Panc1 (cell line): ENCODE measurements around the gene DNAJC18. TPM values are rescaled to one million over a fixed set of nuclear protein-coding genes. Genes with fewer than 3 reads are reported as not detected.
"Not testable (repeated sequence)": the region's sequence is repeated elsewhere in the genome, so short reads cannot be mapped to it uniquely, and the experiment has no call there.

Experiments
- ATAC-seq: fragments of 200-7000 bp; cut with Tn5 transposase; 2 replicates; pipeline ENCODE4 v1.9.1; 2020; ENCODE audit warnings: mild to moderate bottlenecking, moderate library complexity
- BruUV-seq: library from RNA; stranded (reverse); fragments of 400-500 nt; replicated peaks from 2 replicates; lab custom pipeline; 2021; lab: Mats Ljungman, UMichigan
- CTCF ChIA-PET: fragments of 300-600 bp; sonication (Branson Sonifier 250); formaldehyde crosslinking; loops from one replicate; lab custom pipeline; 2022; ENCODE audit warnings: antibody characterized with exemption; lab: Charles Lee
- POLR2A ChIA-PET: fragments of 300-600 bp; sonication (Branson Sonifier 250); formaldehyde crosslinking; loops from one replicate; lab custom pipeline; 2022; ENCODE audit warnings: antibody characterized with exemption; lab: Charles Lee
- DNase-seq: peaks from one replicate; pipeline ENCODE4 v3.0.0-alpha.2; 2010; ENCODE audit warnings: low read depth, low spot score
- H3K27ac ChIP-seq: 2 replicates; pipeline ENCODE4 v1.5.1; 2011; ENCODE audit warnings: mild to moderate bottlenecking, low read length, inconsistent platforms
- H3K27me3 ChIP-seq: fragments of 200-500 bp; sonication (Bioruptor generic); 2 replicates; pipeline ENCODE4 v1.6.0; 2014; ENCODE audit warnings: low read length, inconsistent platforms; ENCODE audit not compliant: control insufficient read depth, insufficient read depth
- H3K36me3 ChIP-seq: fragments of 200-500 bp; sonication (Bioruptor generic); 2 replicates; pipeline ENCODE4 v1.5.1; 2014; ENCODE audit warnings: inconsistent platforms, mild to moderate bottlenecking, low read length, moderate library complexity; ENCODE audit not compliant: control insufficient read depth, insufficient read depth
- H3K4me1 ChIP-seq: 2 replicates; pipeline ENCODE4 v1.5.1; 2011; ENCODE audit warnings: inconsistent platforms, mild to moderate bottlenecking, low read length, moderate library complexity; ENCODE audit not compliant: control insufficient read depth, insufficient read depth
- H3K4me3 ChIP-seq, 2 experiments: 2 replicates each; pipeline ENCODE4 v1.5.1; 2011 to 2012; ENCODE audit warnings: low read depth in 2 of 2, low read length in 2 of 2, mild to moderate bottlenecking in 2 of 2, inconsistent platforms in 1 of 2, moderate library complexity in 1 of 2
- H3K9me3 ChIP-seq: fragments of 200-500 bp; sonication (Bioruptor generic); 2 replicates; pipeline ENCODE4 v1.5.1; 2014; ENCODE audit warnings: low read depth, mild to moderate bottlenecking, inconsistent platforms, low read length, moderate library complexity; ENCODE audit not compliant: control insufficient read depth, insufficient read depth
- POLR2AphosphoS5 ChIP-seq: IDR thresholded peaks from 2 replicates; pipeline ENCODE4 v1.6.1; 2012; ENCODE audit warnings: mild to moderate bottlenecking, low read depth, low read length, moderate library complexity
- REST ChIP-seq, 2 experiments: IDR thresholded peaks; 2 replicates each; pipeline ENCODE4 v1.6.1; 2011 to 2012; ENCODE audit warnings: low read depth in 2 of 2, control low read depth in 1 of 2, low read length in 1 of 2, mild to moderate bottlenecking in 1 of 2, moderate library complexity in 1 of 2; ENCODE audit not compliant: insufficient read depth in 1 of 2
- SIN3A ChIP-seq: IDR thresholded peaks from 2 replicates; pipeline ENCODE4 v1.6.1; 2012; ENCODE audit warnings: low read depth, mild to moderate bottlenecking, low read length, moderate library complexity, borderline replicate concordance; ENCODE audit not compliant: insufficient read depth
- TCF7L2 ChIP-seq: IDR thresholded peaks from 2 replicates; pipeline ENCODE4 v1.6.1; 2011; ENCODE audit warnings: mild to moderate bottlenecking, low read depth, low read length, inconsistent platforms
- in situ Hi-C: cut with HindIII; loops from 2 replicates; pipeline ENCODE4 v1.10.0; 2016; ENCODE audit warnings: low sequenced_read_pairs, low pct_unique_long_range_greater_than_20kb
- intact Hi-C: fragments of 100-400 bp; cut with micrococcal nuclease; formaldehyde crosslinking; loops from one replicate; pipeline ENCODE4 v1.10.0; 2022; ENCODE audit not compliant: unreplicated experiment
- total RNA-seq: library from RNA; stranded (reverse); gene quantifications from one replicate; pipeline ENCODE4 v1.2.1, GENCODE V29; 2021; ENCODE audit not compliant: unreplicated experiment
- TF ChIP-seq, protein P1 (sequence below): fragments of 450-650 bp; IDR thresholded peaks from 2 replicates; pipeline ENCODE4 v1.5.1; 2017; ENCODE audit warnings: mild to moderate bottlenecking

The DNAJC18 gene
- total RNA-seq, 1 experiment from 2014 or later: 8.8 TPM

DNA sequence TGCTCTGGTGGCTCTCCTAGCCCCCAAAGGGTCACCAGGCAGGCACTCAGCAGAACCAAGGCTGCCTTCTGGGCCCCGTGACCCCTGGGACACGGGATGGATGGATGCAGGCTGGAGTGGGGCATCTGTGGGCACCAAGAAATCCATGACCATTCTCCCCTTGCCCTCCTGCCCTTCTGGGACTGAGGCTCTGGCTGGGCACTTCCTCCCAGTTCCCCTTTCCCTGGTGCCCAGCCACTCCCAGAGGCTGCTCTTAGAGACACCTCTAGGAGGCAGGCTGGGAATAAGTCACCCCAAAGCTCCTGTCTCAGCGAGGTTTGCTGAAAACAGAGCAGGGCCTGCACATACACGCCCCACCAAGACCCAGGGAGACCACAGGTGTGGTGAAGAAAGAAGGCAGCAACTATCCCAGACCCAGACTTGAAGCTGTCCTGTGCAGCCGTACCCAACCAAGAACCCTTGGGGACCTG, 42.3 kb upstream of the DNAJC18 start:
- no TSS peak for BruUV-seq
- peaks cover 16% of the 10 kb centered on the region for H3K4me1 ChIP-seq
- DNase-seq: no peak
- peak overlapping the region; percentile 90 for H3K27ac ChIP-seq
- TF ChIP-seq, protein P1, sequence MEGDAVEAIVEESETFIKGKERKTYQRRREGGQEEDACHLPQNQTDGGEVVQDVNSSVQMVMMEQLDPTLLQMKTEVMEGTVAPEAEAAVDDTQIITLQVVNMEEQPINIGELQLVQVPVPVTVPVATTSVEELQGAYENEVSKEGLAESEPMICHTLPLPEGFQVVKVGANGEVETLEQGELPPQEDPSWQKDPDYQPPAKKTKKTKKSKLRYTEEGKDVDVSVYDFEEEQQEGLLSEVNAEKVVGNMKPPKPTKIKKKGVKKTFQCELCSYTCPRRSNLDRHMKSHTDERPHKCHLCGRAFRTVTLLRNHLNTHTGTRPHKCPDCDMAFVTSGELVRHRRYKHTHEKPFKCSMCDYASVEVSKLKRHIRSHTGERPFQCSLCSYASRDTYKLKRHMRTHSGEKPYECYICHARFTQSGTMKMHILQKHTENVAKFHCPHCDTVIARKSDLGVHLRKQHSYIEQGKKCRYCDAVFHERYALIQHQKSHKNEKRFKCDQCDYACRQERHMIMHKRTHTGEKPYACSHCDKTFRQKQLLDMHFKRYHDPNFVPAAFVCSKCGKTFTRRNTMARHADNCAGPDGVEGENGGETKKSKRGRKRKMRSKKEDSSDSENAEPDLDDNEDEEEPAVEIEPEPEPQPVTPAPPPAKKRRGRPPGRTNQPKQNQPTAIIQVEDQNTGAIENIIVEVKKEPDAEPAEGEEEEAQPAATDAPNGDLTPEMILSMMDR: no peak
- TF ChIP-seq REST (IDR thresholded peaks at IDR 0.05; ENCODE audit: insufficient read depth in 1 of 2, low read depth in 2 of 2, low read length in 1 of 2) (no peak), SIN3A (no peak)
- H3K4me3 ChIP-seq: peak overlapping the region; percentile 23 to 52
- intact Hi-C loops (no loop called here), in situ Hi-C loops (no loop called here)
- H3K27me3 ChIP-seq: no peaks in the 10 kb centered on the region
- ATAC-seq: peak; percentile 49
- ChIA-PET CTCF (interaction anchor here (0.6 to 1.4 kb wide), 3 partner anchors 32 to 59 kb away, joined by 3 read pairs; no protein-coding TSS in a partner anchor), POLR2A (interaction anchor here (0.5 kb wide), 1 partner anchor 170 kb away, joined by 16 read pairs; no protein-coding TSS in a partner anchor)
- H3K9me3 ChIP-seq: no peaks in the 10 kb centered on the region
- H3K36me3 ChIP-seq: no peaks in the 10 kb centered on the region

DNA sequence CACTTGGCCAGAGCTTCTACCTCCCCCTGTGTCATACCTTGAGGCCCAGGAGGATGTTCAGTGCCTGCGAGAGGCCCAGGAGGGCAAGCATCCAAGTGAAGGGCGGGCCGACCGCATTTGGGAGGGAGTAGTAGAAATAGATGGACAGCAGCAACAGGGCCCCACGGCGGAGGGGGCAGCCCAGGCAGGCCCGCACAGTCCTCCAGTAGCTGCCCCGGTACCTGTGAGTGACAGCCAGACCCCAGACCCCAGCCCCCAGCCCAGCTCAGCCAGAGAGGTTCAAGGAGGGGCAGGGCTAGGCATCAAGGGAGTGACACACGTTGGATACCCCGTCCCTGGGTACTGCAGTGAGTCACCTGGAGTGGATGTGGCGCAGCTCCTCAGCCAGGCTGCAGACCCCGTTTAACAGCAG, 41.8 kb upstream of the DNAJC18 start:
- in situ Hi-C loops: no loop called here
- no peaks in the 10 kb centered on the region for H3K9me3 ChIP-seq
- H3K4me3 ChIP-seq: peak overlapping the region; percentile 23 to 52
- H3K27ac ChIP-seq: peak overlapping the region; percentile 90
- DNase-seq: no peak
- H3K27me3 ChIP-seq: no peaks in the 10 kb centered on the region
- CTCF ChIA-PET: interaction anchor here (0.9 to 1.4 kb wide), 2 partner anchors 33 to 43 kb away, joined by 3 read pairs; no protein-coding TSS in a partner anchor
- intact Hi-C loops: no loop called here
- peaks cover 16% of the 10 kb centered on the region for H3K4me1 ChIP-seq
- no peak; the same call in 1 of the 2 replicates for ATAC-seq
- H3K36me3 ChIP-seq: no peaks in the 10 kb centered on the region
- POLR2A ChIA-PET: no interaction called here
- TF ChIP-seq REST (IDR thresholded peaks at IDR 0.05; ENCODE audit: insufficient read depth in 1 of 2, low read depth in 2 of 2, low read length in 1 of 2) (no peak), SIN3A (no peak), TCF7L2 (no peak), POLR2AphosphoS5 (no peak)
- TF ChIP-seq, protein P1: no peak
- BruUV-seq: no TSS peak

- H3K36me3 ChIP-seq, in situ Hi-C loops, H3K4me3 ChIP-seq, intact Hi-C loops, CTCF ChIA-PET, POLR2A ChIA-PET, H3K27me3 ChIP-seq, H3K27ac ChIP-seq, H3K9me3 ChIP-seq, BruUV-seq, DNase-seq, ATAC-seq: not testable (repeated sequence)
- peaks cover 16% of the 10 kb centered on the region for H3K4me1 ChIP-seq
Observed at GRCh38 chr5:139479729-139480128, 40.4 kb upstream of the DNAJC18 start.
